GM19328 (cell line): ENCODE data around the gene DDX6.

ENCODE experiments used
- ATAC-seq: cut with Tn5 transposase; IDR thresholded peaks from one replicate; pipeline ENCODE4 v1.9.1; 2021; ENCODE audit warnings: mild to moderate bottlenecking, moderate library complexity; ENCODE audit not compliant: unreplicated experiment

The DDX6 gene

DNA sequence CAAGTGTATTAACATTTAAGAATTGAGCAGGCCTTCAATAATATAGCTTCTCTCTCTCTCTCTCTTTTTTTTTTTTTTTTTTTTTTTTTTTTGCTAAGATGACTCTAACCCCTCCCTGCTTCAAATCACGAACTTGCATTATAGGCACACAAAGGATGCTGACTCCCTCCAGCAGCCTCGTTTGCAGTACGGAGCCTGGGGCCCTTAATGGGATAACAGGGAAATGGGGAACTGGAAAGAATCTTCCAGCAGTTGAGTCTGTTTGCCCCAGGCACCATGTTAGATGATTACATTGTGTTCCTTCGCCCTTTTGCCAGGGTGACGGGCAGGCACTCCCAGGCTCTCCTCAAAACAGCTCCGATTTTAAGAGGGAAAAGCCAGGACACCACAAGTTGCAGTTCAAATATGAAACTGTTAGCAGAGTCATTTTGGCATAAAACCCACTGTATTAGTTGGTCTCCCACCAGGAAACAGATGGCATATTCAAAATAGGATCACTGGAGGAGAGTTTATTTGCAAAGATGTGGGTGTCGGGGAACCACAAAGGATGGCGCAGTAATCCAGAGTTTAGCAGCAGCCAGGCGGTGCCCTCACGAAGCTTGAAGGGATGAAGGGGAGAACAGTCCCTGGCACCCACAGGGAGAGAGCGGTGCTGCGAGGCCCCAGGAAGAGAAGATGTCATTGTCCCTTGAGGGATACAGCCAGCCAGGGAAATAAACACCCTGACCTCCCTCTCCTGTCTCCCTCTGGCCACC lies 85.0 kb downstream of the DDX6 start:
- no peak for ATAC-seq

DNA sequence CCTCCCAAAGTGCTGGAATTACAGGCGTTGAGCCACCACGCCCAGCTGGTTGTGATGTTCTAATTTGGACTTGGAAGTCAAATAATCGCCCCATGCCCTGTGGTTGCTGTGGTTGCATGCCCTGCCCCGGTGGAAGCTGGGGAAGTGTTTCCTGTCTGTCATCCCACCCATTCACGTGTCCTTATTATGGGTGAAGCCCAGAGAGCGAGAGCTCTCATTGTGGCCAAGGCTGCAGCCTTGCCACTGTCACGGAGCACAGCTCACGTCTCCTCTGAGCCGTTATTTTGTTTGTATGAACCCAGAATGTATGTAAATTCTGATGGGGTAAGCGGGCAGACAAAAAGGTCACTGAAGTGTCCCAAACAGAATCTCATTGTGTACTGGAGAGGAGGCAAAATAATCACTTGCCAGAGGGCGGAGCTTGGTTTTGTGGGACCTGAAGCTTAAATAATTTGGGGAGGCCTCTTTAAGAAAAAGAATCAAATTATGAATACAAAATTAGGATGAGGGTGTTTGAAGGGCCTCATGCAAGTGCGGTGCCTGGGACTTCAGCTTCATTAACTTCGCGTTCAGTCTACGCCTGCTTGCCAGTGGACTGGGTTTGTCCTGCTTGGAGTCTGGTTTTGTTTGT lies 85.7 kb downstream of the DDX6 start:
- ATAC-seq = no peak

DNA sequence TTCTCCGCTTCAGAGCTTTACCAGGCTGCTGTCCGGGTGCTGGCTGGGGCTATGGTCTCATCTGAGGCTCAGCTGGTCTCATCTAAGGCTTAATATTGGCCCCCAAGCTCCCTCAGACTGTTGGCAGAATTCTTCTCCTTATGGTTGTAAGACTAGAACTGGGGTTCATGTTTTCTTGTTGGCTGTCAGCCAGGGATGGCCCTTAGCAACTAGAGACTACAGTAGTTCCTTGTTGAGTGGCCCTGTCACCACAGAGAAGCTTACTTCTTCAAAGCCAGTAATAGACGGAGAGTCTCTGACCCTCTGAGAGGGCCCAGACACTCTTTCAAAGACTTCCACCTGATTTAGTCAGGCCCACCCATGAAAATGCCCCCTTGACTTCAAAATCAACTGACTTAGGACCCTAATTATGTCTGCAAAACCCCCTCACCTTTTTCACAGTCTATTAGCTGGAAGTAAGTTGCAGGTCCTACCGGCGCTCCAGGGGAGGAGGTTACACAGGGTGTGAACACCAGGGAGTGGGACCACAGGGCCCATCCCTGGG lies 87.3 kb downstream of the DDX6 start:
- ATAC-seq = no peak

DNA sequence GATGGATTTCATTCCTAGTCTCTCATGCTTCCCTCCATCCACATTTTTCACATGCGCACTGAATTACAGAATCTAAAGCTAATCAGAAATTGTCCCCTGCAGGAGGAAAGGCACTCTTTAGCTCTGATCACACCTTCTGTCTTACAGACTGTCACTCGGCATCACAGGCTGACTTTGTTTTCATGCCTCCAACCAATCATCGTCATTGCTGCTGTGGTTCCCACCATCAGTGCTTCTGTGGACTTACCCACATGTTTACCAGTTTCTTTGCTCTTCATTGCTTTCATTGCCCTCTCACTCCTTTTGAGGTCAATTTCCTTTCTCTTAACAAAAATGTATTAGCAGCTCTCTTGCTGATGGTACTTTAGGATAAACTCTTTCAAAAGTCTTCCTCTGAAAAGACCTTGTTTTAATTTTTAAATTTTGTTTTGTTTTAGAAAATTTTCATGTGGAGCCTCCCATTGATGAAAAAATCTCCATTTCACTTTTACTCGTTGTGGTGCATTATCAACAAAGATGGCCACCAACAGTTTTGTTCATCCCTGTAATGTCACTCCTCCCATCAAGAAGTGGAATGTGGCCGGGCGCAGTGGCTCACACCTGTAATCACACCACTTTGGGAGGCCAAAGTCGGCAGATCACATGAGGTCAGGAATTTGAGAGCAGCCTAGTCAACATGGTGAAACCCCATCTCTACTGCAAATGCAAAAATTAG lies 91.3 kb downstream of the DDX6 start:
- ATAC-seq = no peak
